Stimulated activated CD8-positive, alpha-beta memory T cell treated with anti-CD3 and anti-CD28 coated beads, Interleukin-12 subunit alpha, Interleukin-12 subunit beta, amount 100 ng/mL, for 4 hours (primary cell): Measurements from ENCODE around the gene RPS4Y1.

Experiments used
- DNase-seq: peaks from one replicate; pipeline ENCODE4 v3.0.0-alpha.2; 2020; ENCODE audit warnings: low read depth

The RPS4Y1 gene

DNA sequence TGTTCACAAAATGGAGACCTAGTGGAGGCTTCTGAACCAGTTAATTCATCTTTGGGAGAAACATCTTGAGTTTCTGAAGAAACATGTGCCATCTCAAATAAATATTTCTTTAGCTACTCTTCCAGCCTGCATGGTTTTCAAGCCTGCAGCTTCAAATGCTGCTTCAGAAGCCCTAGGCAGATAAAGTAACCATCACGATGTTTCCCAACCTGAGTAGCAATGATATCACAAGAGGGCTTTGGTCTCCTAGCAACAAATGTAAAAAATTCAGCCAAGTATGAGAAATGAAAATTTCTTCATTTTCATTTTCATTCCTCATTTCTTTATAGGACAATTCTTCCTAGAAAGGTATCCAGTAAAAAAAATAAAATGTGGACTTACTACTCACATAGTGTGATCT lies 42.2 kb downstream of the RPS4Y1 start:
- DNase-seq: no peak

DNA sequence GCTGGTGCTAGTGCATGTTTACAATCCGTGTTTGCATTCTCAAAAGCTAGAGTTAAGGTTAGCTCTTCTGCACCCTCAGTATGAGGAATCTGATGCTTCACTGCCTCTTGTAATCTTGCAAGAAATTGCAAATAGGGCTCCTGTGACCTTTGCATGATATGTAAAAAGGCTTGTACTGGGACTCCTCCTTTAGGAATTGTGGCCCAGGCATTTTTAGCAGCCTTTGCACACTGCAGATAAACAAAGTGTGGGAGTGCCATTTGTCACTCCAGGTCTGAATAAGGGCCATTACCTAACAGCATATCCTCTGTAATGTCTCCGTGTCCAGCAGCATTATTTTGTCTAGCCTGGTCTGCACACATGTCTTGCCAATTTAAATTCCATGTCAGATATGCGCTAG lies 44.5 kb downstream of the RPS4Y1 start:
- no peak for DNase-seq

DNA sequence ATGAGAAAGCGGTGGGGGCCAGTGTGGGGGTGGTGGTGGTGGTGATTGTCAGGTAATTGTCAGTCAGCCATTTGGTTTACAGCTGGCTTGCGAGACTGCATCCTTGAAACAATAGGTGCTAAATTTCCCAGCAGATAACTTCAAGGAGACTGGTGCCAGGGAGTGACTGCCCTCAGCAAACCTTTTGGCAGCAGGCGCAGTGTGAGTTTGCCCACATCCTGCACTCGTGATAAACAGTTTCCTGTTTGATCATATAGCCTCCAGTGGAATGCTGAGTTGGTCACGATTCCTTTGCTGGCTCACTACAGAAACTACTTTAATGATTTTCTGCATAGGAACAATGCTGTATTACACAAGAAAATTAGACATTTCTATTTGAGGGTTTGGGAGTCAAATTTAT lies 46.0 kb downstream of the RPS4Y1 start:
- no peak for DNase-seq

DNA sequence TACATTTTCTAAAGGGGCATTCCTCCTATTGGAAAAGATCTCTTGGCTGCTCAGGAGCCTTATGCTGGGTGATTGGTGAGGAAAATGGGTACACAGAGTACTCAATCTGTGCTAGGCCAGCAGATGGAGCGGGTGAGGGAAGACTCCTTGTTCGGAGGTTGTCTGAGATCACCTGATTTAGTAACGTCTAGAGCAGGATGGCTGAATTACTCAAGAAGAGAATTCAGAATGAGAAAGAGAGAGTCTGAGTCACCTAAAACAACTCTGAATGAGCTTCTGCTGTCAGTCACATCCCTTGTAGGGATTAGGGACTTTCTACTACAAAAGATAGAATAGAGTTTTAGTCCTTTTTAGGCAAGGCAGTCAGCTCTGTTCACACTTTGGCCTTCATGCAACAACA lies 46.6 kb downstream of the RPS4Y1 start:
- no peak for DNase-seq

DNA sequence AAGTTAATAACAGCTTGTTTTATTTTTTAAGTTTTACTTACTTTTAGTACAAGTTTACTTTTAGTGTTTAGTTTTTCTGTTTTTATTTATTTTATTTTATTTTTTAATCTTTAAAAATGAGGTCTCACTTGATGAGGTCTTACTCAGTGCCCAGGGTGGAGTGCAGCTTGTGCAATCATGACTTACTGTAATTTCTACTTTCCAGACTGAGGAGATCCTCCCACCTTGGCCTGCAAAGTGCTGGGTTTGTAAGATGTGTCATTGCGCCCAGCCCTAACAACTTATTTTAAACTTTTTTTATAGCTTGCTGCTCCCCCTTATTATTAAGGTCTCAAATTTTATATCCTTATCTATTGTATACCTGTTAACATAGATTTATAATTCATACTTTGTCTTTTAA lies 52.1 kb downstream of the RPS4Y1 start:
- no peak for DNase-seq

DNA sequence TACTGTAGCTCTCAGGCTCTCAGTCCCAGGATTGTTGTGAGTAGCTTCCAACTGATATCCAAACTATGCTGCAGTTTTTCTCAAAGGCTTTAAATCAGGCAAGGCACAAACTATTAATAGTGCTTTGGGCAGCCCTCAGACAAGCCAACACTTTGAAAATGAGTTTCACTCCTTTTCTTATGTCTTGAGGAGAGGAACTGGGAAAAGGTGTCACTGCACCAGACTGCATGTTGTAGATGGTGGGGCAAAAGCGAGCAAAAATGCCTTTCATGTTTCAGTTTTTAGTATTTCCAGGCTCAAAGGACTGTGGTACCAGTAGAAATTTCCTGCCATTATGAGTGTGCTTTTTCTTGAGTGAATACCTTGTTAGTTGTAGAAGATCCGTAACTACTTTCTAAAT lies 54.6 kb downstream of the RPS4Y1 start:
- DNase-seq: no peak

DNA sequence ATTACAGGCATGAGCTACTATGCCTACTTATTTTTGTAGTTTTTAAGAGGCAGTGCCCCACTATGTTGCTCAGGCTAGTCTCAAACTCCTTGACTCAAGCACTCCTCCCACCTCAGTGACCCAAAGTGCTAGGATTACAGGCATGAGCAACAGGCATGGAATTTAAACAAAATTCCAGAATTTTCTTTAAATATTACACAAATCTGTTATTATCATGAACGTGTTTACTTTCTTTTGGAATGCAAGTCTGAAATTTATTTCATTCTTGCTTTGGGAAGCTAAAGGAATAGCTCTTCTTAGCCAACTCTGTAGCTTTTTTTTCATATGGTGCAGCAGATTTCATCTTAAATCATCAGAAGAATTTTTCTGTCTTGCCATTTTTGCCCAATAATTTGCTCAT lies 66.0 kb downstream of the RPS4Y1 start:
- DNase-seq: no peak

DNA sequence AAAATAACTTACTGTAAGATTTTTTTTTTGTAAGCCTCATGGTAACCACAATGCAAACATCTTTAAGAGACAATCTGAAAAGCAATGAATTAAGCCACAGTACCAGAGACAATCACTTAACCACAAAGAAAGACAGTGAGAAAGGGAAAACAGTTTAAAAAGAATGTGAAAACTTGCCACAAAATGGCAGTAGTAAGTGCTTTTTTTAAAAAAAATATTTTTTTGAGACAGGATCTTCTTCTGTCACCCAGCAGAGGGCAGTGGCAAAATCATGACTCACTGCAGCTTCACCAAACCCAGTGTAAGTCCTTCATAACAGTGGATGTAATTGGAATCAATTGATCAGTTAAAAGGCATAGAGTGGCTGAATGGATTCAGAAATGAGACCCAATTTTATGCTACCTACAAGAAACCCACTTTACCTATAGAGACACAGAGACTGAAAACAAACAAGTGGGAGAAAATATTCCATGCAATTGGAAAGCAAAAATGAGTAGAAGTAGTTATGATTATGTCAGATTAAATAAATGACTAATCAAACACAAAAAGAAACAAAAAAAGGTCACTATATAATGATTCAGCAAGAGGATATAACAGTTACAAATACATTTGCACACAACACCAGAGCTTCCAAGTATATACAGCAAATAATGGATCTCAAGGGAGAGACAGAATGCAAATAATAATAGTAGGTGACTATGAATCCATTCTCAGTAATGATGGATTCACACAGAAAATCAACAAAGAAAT lies 71.8 kb downstream of the RPS4Y1 start:
- DNase-seq: no peak
